DOHH2 (cell line): ENCODE measurements around the gene CCT5.
"Not testable (repeated sequence)": the region's sequence is repeated elsewhere in the genome, so short reads cannot be mapped to it uniquely, and the experiment has no call there.

Experiments used
- EZH2phosphoT487 ChIP-seq: fragments of 200-600 bp; sonication (generic); IDR thresholded peaks from 2 replicates; pipeline ENCODE4 v1.6.1; 2017; ENCODE audit warnings: borderline replicate concordance, mild to moderate bottlenecking, antibody characterized with exemption, low read length, moderate library complexity, mixed read lengths
- TF ChIP-seq, protein P1 (sequence below): fragments of 200-600 bp; sonication (generic); IDR thresholded peaks from one replicate; pipeline ENCODE4 v1.5.1; 2014; ENCODE audit warnings: antibody characterized with exemption, mild to moderate bottlenecking, low read depth, low read length; ENCODE audit not compliant: poor library complexity, severe bottlenecking

DNA sequence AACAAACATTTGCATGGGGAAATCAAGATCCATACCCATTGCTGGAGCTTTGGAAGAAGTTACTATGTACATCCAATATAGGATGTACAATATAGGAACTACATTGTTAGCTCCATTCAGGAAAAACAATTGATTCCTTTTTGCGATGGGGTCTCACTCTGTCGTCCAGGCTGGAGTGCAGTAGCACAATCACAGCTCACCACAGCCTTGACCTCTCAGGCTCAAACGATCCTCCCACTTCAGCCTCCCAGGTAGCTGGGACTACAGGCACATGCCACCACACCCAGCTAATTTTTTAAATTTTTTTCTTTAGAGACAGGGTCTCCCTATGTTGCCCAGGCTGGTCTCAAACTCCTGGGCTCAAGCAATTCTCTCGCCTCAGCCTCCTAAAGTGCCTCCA lies 2.9 kb upstream of the CCT5 start:
- TF ChIP-seq, protein P1, sequence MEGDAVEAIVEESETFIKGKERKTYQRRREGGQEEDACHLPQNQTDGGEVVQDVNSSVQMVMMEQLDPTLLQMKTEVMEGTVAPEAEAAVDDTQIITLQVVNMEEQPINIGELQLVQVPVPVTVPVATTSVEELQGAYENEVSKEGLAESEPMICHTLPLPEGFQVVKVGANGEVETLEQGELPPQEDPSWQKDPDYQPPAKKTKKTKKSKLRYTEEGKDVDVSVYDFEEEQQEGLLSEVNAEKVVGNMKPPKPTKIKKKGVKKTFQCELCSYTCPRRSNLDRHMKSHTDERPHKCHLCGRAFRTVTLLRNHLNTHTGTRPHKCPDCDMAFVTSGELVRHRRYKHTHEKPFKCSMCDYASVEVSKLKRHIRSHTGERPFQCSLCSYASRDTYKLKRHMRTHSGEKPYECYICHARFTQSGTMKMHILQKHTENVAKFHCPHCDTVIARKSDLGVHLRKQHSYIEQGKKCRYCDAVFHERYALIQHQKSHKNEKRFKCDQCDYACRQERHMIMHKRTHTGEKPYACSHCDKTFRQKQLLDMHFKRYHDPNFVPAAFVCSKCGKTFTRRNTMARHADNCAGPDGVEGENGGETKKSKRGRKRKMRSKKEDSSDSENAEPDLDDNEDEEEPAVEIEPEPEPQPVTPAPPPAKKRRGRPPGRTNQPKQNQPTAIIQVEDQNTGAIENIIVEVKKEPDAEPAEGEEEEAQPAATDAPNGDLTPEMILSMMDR, result not testable (repeated sequence)
- not testable (repeated sequence) for TF ChIP-seq EZH2phosphoT487
